Neural progenitor cell (in vitro differentiated cells): Measurements from ENCODE around the gene BCL6B. TPM values are rescaled to one million over a fixed set of nuclear protein-coding genes. Genes with fewer than 3 reads are reported as not detected.

Experiments used
- DNase-seq: peaks from one replicate; pipeline ENCODE4 v3.0.0-alpha.2; 2016; ENCODE audit warnings: low spot score
- H2AFZ ChIP-seq: fragments of 200-600 bp; sonication (generic); replicated peaks from 2 replicates; pipeline ENCODE4 v1.6.1; 2016; ENCODE audit warnings: antibody characterized with exemption
- H3F3A ChIP-seq: fragments of 200-600 bp; sonication (generic); 2 replicates; pipeline ENCODE4 v1.6.1; 2016; ENCODE audit warnings: antibody characterized with exemption, low read depth
- H3K27ac ChIP-seq: fragments of 200-600 bp; sonication (generic); 2 replicates; pipeline ENCODE4 v1.5.1; 2016; ENCODE audit warnings: mild to moderate bottlenecking
- H3K27me3 ChIP-seq: fragments of 200-600 bp; sonication (generic); 2 replicates; pipeline ENCODE4 v1.6.1; 2016; ENCODE audit warnings: mild to moderate bottlenecking, moderate library complexity
- H3K36me3 ChIP-seq: fragments of 200-600 bp; sonication (generic); 2 replicates; pipeline ENCODE4 v1.5.1; 2016
- H3K4me1 ChIP-seq: fragments of 200-600 bp; sonication (generic); 2 replicates; pipeline ENCODE4 v1.6.1; 2016; ENCODE audit warnings: mixed run types
- H3K4me2 ChIP-seq: fragments of 200-600 bp; sonication (generic); 2 replicates; pipeline ENCODE4 v1.6.1; 2016
- H3K4me3 ChIP-seq: fragments of 200-600 bp; sonication (generic); 2 replicates; pipeline ENCODE4 v1.5.1; 2016
- H3K79me2 ChIP-seq: fragments of 200-600 bp; sonication (generic); 2 replicates; pipeline ENCODE4 v1.6.1; 2016; ENCODE audit warnings: low read depth
- H3K9ac ChIP-seq: fragments of 200-600 bp; sonication (generic); 2 replicates; pipeline ENCODE4 v1.6.1; 2016
- H3K9me3 ChIP-seq: fragments of 200-600 bp; sonication (generic); 2 replicates; pipeline ENCODE4 v1.5.1; 2016; ENCODE audit warnings: low read depth
- H4K20me1 ChIP-seq: fragments of 200-600 bp; sonication (generic); 2 replicates; pipeline ENCODE4 v1.6.1; 2016; ENCODE audit warnings: low read depth
- H3K27ac Mint-ChIP-seq: 3 replicates; pipeline ENCODE4 v1.8.0; 2021; ENCODE audit warnings: mixed read lengths
- H3K27me3 Mint-ChIP-seq: 2 replicates; pipeline ENCODE4 v1.8.0; 2022; ENCODE audit warnings: low read depth, mild to moderate bottlenecking, inconsistent platforms, moderate library complexity, mixed read lengths; ENCODE audit not compliant: insufficient read depth
- H3K36me3 Mint-ChIP-seq: 3 replicates; pipeline ENCODE4 v1.8.0; 2021; ENCODE audit warnings: mixed read lengths
- H3K4me1 Mint-ChIP-seq: 3 replicates; pipeline ENCODE4 v1.8.0; 2021; ENCODE audit warnings: mixed read lengths
- H3K4me3 Mint-ChIP-seq: 3 replicates; pipeline ENCODE4 v1.8.0; 2021; ENCODE audit warnings: mild to moderate bottlenecking, moderate library complexity, mixed read lengths
- H3K9me3 Mint-ChIP-seq: 3 replicates; pipeline ENCODE4 v1.8.0; 2020; ENCODE audit warnings: mixed read lengths
- CTCF ChIP-seq: fragments of 200-600 bp; sonication (generic); IDR thresholded peaks from 2 replicates; pipeline ENCODE4 v1.5.1; 2017; ENCODE audit warnings: antibody characterized with exemption, mild to moderate bottlenecking
- EZH2 ChIP-seq: fragments of 200-600 bp; sonication (generic); IDR thresholded peaks from 2 replicates; pipeline ENCODE4 v1.6.1; 2017; ENCODE audit warnings: antibody characterized with exemption, mild to moderate bottlenecking, moderate library complexity
- EZH2phosphoT487 ChIP-seq: fragments of 200-600 bp; sonication (generic); IDR thresholded peaks from 2 replicates; pipeline ENCODE4 v1.6.1; 2017; ENCODE audit warnings: antibody characterized with exemption
- total RNA-seq: library from RNA; depleted of rRNA; stranded (reverse); fragments of >200 nt; gene quantifications from 2 replicates; pipeline ENCODE4 v1.2.3, GENCODE V29; 2015; ENCODE audit warnings: low replicate concordance

The BCL6B gene
- total RNA-seq, 1 donor from 2014 or later: 3.8 TPM

GRCh38 chr17:7004398-7005253, 18.2 kb upstream of the BCL6B start:
- Mint-ChIP-seq H3K4me3 (no peak overlapping the region), H3K27ac (no peak overlapping the region), H3K9me3 (no peaks in the 10 kb centered on the region), H3K4me1 (peaks cover 2% of the 10 kb centered on the region), H3K36me3 (peaks cover 8% of the 10 kb centered on the region), H3K27me3 (peaks cover 4% of the 10 kb centered on the region)
- H3K4me2 ChIP-seq: no peak overlapping the region
- H3K79me2 ChIP-seq: no peaks in the 10 kb centered on the region
- H2AFZ ChIP-seq: no peak overlapping the region
- TF ChIP-seq EZH2: no peak
- TF ChIP-seq EZH2phosphoT487: no peak
- peak; percentile 79 for TF ChIP-seq CTCF
- H3K27ac ChIP-seq: no peak overlapping the region
- no peaks in the 10 kb centered on the region for H3K4me1 ChIP-seq
- H3F3A ChIP-seq: peaks cover 19% of the 10 kb centered on the region
- peak; percentile 78 for DNase-seq
- H3K9ac ChIP-seq: no peak overlapping the region
- H3K9me3 ChIP-seq: no peaks in the 10 kb centered on the region
- peaks cover 5% of the 10 kb centered on the region for H4K20me1 ChIP-seq
- H3K4me3 ChIP-seq: no peak overlapping the region
- H3K36me3 ChIP-seq: no peaks in the 10 kb centered on the region
- no peaks in the 10 kb centered on the region for H3K27me3 ChIP-seq

DNA sequence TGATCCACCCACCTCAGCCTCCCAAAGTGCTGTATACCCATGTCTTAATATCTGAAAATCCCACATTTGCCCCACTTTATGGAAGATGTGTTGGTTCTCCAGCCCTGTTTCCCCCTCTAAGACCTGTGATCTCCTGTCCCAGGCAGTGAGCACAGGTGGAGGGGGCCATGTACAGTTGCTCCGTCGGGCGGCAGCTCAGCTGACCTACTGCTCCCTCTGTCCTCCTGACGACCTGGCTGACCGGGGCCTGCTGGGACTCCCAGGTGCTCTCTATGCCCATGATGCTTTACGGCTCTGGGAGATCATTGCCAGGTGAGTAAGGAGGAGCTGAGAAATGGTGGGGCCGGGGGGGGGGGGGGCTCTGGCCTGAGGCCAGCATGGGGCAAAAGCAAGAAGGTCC, 17.1 kb upstream of the BCL6B start:
- DNase-seq: no peak
- Mint-ChIP-seq H3K27ac (no peak overlapping the region), H3K4me1 (peaks cover 5% of the 10 kb centered on the region), H3K27me3 (peaks cover 4% of the 10 kb centered on the region), H3K4me3 (no peak overlapping the region), H3K9me3 (no peaks in the 10 kb centered on the region), H3K36me3 (peaks cover 5% of the 10 kb centered on the region)
- Histone ChIP-seq H3K4me1 (no peaks in the 10 kb centered on the region), H3K4me3 (no peak overlapping the region), H4K20me1 (peaks cover 5% of the 10 kb centered on the region), H2AFZ (no peak overlapping the region), H3K36me3 (no peaks in the 10 kb centered on the region), H3K9me3 (no peaks in the 10 kb centered on the region), H3K79me2 (peaks cover 9% of the 10 kb centered on the region), H3F3A (peaks cover 19% of the 10 kb centered on the region), H3K9ac (no peak overlapping the region), H3K27ac (no peak overlapping the region), H3K27me3 (no peaks in the 10 kb centered on the region), H3K4me2 (no peak overlapping the region)
- TF ChIP-seq EZH2phosphoT487 (no peak), EZH2 (no peak), CTCF (no peak)

DNA sequence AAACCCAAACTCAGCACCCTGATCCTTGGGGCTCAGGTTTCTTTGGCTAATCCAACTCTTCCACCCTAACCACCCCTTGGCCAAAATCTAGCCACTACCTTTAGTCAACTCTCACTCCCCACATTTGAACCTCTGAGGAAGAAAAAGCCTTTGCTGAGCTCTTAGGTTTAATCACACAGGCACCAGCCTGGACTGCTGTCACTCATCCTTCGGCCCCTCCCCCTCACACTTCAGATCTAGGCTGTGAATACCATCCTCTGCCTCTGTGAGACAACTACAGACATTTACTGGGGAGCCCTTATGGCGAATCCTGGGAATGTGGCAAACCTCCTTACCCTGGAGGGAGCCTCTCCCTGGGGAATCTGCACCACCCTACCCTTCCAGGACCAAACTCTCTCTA, 15.7 kb upstream of the BCL6B start:
- Histone ChIP-seq H3K9me3 (no peaks in the 10 kb centered on the region), H3K4me1 (peaks cover 9% of the 10 kb centered on the region), H3F3A (peaks cover 19% of the 10 kb centered on the region), H4K20me1 (peaks cover 5% of the 10 kb centered on the region), H3K36me3 (no peaks in the 10 kb centered on the region), H3K27me3 (no peaks in the 10 kb centered on the region), H2AFZ (no peak overlapping the region), H3K4me2 (no peak overlapping the region), H3K79me2 (peaks cover 23% of the 10 kb centered on the region), H3K4me3 (no peak overlapping the region), H3K9ac (no peak overlapping the region), H3K27ac (no peak overlapping the region)
- no peak for TF ChIP-seq EZH2phosphoT487
- TF ChIP-seq EZH2: no peak
- TF ChIP-seq CTCF: no peak
- no peak for DNase-seq
- Mint-ChIP-seq H3K9me3 (no peaks in the 10 kb centered on the region), H3K27ac (no peak overlapping the region), H3K27me3 (peaks cover 4% of the 10 kb centered on the region), H3K36me3 (no peaks in the 10 kb centered on the region), H3K4me1 (peaks cover 18% of the 10 kb centered on the region), H3K4me3 (no peak overlapping the region)
